Measurements from ENCODE around the gene PLB1.

PLB1 gene

DNA sequence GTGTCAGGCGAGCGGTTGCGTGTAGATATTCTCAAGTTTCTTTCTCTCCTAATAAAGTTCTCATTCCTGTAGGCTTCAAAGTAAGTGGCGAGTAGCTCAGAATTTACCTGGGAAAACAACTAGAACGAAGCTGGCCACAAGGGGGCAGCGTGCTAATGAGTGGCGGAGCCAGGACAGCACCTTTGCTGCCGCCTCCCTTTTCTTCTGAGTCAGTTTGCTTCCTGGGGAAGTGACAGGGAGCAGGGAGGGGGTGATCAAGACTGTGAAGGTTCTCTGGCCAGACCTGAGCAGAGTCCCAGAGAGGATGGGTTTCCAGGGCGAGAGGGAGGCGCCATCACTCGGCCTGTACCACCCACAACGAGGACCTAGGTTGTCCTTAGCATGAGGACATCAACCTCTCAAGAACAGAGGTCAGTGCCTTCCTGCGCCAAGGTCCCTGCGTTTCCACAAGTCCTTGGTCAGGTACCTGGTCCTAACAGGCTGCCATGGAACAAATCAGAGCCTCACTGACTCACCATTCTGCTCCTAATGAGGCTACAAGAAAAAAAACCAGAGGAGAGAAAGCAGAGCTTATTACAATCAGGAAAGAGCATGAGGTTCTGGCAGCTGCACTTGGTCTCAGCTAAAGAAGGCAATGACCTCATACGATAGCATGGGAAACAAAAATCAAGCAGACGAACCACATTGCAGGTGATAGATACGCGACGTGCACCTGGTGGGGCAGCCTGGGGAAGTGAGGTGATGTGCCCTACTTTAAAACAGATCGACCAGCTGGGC lies 98.7 kb downstream of the PLB1 start:
- peak overlapping the region; percentile 66 for H3K27ac ChIP-seq
- TF ChIP-seq, protein P1, sequence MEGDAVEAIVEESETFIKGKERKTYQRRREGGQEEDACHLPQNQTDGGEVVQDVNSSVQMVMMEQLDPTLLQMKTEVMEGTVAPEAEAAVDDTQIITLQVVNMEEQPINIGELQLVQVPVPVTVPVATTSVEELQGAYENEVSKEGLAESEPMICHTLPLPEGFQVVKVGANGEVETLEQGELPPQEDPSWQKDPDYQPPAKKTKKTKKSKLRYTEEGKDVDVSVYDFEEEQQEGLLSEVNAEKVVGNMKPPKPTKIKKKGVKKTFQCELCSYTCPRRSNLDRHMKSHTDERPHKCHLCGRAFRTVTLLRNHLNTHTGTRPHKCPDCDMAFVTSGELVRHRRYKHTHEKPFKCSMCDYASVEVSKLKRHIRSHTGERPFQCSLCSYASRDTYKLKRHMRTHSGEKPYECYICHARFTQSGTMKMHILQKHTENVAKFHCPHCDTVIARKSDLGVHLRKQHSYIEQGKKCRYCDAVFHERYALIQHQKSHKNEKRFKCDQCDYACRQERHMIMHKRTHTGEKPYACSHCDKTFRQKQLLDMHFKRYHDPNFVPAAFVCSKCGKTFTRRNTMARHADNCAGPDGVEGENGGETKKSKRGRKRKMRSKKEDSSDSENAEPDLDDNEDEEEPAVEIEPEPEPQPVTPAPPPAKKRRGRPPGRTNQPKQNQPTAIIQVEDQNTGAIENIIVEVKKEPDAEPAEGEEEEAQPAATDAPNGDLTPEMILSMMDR (conservative IDR thresholded peaks at IDR 0.05), result peak; percentile 89

DNA sequence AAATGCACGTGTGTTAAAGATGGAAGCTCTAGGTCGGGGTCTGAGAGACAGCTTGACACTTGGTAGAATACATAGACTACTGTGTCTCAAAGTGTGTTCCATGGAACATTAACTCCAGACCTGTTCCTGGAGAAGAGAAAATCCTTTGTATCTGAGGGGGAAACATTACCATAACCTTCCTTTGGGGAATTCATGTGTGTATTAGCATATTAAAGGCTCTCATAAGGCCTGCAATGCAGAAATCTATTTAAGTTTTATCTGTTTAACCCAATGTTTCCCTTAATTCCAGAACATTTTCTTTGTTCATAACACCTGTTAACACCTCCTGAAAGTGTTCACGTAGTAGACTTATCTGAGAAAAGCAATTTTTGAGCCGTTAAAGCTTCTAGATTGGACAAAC lies 99.5 kb downstream of the PLB1 start:
- peak overlapping the region; percentile 66; the same call in 1 of the 2 replicates for H3K27ac ChIP-seq
- TF ChIP-seq, protein P1 (conservative IDR thresholded peaks at IDR 0.05), result no peak

DNA sequence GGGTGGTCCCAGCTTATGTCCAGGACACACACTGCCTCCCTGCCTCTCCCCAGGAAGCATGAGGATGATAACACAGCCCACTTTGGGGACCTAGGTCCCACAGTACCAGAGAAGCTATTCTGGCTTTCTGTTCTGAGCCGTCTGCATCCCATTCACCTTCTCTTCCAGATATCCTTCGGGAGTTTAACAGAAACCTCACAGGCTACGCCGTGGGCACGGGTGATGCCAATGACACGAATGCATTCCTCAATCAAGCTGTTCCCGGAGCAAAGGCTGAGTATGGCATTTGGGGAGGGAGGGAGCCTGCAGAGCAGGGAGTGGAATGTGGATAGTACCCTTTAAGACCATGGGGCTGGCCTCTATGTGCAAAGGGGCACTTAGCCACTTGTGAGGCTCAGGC lies 102.6 kb downstream of the PLB1 start:
- H3K27ac ChIP-seq, result no peak overlapping the region
- TF ChIP-seq, protein P1 (conservative IDR thresholded peaks at IDR 0.05), result no peak

DNA sequence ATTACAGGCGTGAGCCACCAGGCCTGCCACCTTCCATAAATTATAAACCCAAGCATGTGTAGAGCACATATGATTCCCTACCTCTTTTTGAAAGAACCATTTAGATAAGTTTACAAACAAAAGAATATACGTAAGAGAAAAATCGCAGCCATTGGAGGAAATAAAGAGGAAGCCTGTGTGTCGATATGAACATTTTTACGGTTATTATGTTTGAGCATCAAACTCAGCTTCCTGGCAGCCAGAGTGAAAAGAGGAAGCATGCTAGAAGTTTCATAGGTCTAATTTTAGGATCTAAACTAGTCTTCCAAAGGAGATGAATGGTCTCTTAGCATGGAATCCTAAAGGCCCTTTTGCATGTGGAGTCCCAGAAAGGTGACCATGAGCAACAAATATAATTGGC lies 104.3 kb downstream of the PLB1 start:
- H3K27ac ChIP-seq, result no peak overlapping the region
- TF ChIP-seq, protein P1 (conservative IDR thresholded peaks at IDR 0.05), result no peak

DNA sequence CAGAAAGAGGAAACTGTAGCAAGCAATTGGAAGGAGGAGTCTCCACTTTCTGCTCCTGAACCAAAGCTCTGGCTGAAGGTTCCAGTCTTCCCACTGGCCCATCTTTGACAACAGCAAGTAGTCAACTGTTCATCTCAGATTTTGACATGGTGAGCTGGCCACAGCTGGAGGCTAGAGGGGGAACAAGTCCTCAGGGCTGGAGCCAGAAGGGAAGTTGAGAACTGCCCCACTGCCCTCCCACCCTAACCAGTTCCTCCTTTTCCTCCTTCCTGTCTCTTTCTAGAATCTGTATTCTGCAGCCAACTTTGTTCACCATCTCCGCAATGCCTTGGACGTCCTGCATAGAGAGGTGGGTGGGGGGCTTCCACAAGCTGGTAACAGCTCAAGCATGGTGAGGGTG lies 105.8 kb downstream of the PLB1 start:
- peak overlapping the region; percentile 98 for H3K27ac ChIP-seq
- TF ChIP-seq, protein P1 (conservative IDR thresholded peaks at IDR 0.05), result no peak

DNA sequence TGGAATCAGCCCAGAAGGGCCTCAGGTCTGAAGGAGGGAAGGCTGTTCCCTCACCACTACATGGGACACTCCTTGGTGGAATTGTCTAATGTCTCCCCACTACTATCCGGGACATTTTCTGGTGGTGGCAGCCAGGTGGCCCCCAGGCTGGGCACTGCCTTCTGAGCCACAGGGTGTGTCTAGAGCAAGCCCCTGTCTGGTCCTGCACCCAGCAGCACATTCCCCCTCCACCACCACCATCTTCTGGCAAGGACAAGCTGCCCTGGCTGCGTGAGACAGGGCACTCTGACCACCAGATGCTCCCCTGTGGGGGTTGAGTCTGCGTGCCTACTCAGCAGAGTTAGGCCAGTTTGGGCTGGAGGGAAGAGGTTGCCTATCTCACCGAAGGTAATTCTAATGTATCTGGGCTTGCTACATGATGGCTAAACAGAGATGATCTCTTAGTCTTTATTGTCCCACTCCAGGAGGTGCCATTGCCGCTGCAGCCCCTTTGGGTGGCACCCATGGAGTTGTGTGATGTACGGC lies 106.3 kb downstream of the PLB1 start:
- TF ChIP-seq, protein P1 (conservative IDR thresholded peaks at IDR 0.05), result no peak
- peak overlapping the region; percentile 98 for H3K27ac ChIP-seq

DNA sequence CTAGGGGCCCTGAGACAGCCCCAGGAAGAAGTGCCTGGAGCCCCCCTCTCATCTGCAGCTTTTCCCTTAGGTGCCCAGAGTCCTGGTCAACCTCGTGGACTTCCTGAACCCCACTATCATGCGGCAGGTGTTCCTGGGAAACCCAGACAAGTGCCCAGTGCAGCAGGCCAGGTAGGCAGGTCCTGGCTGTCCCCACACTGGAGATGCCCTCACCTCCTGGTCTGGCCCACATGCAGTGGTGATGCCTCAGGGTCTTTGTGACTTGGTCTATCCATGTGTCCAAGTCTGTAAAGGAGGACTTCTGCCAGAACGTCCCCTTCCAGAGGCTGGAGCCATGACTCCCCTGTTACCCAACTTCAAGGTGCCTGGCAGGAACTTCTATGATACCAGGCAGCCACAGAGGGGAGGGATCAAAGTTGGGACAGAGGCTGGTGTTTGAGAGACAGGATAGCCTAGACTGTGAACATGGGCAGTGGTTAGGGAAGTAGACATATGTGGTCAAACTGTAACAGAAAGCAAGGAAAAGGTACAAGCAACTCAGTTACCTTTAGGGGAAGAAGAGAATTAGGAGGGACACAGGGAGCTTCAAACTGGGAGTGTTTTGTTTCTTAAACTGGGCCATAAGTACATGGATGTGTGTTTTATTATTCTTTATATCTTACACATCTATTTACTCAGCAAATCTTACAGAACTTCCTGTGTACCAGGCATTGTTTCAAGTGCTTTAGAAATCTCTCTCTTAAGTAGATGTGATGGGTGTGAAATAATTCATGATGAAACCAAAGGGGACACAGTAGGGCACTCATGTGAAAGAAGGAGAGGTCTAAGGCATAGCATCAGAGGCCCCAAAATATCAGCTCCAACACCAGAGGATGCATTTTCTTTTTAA lies 107.1 kb downstream of the PLB1 start:
- TF ChIP-seq, protein P1 (conservative IDR thresholded peaks at IDR 0.05), result no peak
- peak overlapping the region; percentile 98 for H3K27ac ChIP-seq

Data from VCaP (cell line).